A549 (cell line): ENCODE measurements around the gene CMKLR1. TPM values are rescaled to one million over a fixed set of nuclear protein-coding genes. Genes with fewer than 3 reads are reported as not detected.

Source experiments
- ATAC-seq, 2 experiments: fragments of 200-7000 bp in 1 of 2; fragments of >200 bp in 1 of 2; cut with Nextera tagmentation in 1 of 2; cut with Tn5 transposase in 1 of 2; 3 replicates each; pipeline versions ENCODE4 v1.8.0 to v1.9.1; 2018 to 2020; ENCODE audit warnings: mild to moderate bottlenecking in 1 of 2, moderate library complexity in 1 of 2
- CTCF ChIA-PET: fragments of 300-600 bp; sonication (Branson Sonifier 250); formaldehyde crosslinking; extraction: SDS; loops from one replicate; lab custom pipeline; 2021; ENCODE audit warnings: antibody characterized with exemption, inconsistent platforms; lab: Yijun Ruan, JAX
- POLR2A ChIA-PET: fragments of 350-600 bp; formaldehyde crosslinking; extraction: SDS; loops from one replicate; lab custom pipeline; 2021; ENCODE audit warnings: antibody characterized with exemption, inconsistent platforms; lab: Yijun Ruan, JAX
- DNase-seq, 2 experiments: peaks; one replicate each; pipeline versions ENCODE4 v3.0.0 to v3.0.0-alpha.2; 2011 to 2016; ENCODE audit warnings: low read depth in 1 of 2, low spot score in 1 of 2
- FAIRE-seq: peaks from 2 replicates; lab custom pipeline; 2011; peaks lifted over from hg19 to GRCh38; lab: Jason Lieb, UNC
- H3K27ac ChIP-seq, 2 experiments: fragments of >200 bp; sonication (Bioruptor Twin); formaldehyde crosslinking; 3 replicates each; pipeline ENCODE4 v1.5.1; 2016 to 2017
- H3K4me1 ChIP-seq: fragments of >200 bp; sonication (Bioruptor Twin); formaldehyde crosslinking; 3 replicates; pipeline ENCODE4 v1.6.1; 2016
- H3K4me2 ChIP-seq: fragments of >200 bp; sonication (Bioruptor Twin); formaldehyde crosslinking; 3 replicates; pipeline ENCODE4 v1.6.1; 2016
- H3K4me3 ChIP-seq: fragments of >200 bp; sonication (Bioruptor Twin); formaldehyde crosslinking; 3 replicates; pipeline ENCODE4 v1.5.1; 2016
- H3K9me3 ChIP-seq: fragments of >200 bp; sonication (Bioruptor Twin); formaldehyde crosslinking; 3 replicates; pipeline ENCODE4 v1.6.1; 2016
- BHLHE40 ChIP-seq: IDR thresholded peaks from 2 replicates; pipeline ENCODE4 v1.6.1; 2012; ENCODE audit warnings: low read depth, low read length, inconsistent platforms
- CBX8 ChIP-seq: fragments of 200-600 bp; sonication (generic); IDR thresholded peaks from 2 replicates; pipeline ENCODE4 v1.6.1; 2016
- CEBPB ChIP-seq, 2 experiments: fragments of >200 bp in 1 of 2; sonication (Bioruptor Twin) in 1 of 2; formaldehyde crosslinking in 1 of 2; IDR thresholded peaks; 2 replicates each; pipeline ENCODE4 v1.6.1; 2012 to 2016
- CHD2 ChIP-seq: fragments of 150-350 bp; IDR thresholded peaks from 2 replicates; pipeline ENCODE4 v1.6.1; 2014; ENCODE audit warnings: low read length; ENCODE audit not compliant: partially characterized antibody
- E2F6 ChIP-seq: IDR thresholded peaks from 2 replicates; pipeline ENCODE4 v1.6.1; 2012; ENCODE audit warnings: low read depth, borderline replicate concordance
- ELK1 ChIP-seq: fragments of 150-350 bp; IDR thresholded peaks from 2 replicates; pipeline ENCODE4 v1.6.1; 2014; ENCODE audit warnings: low read depth, mild to moderate bottlenecking, low read length
- EP300 ChIP-seq, 2 experiments: fragments of >200 bp; sonication (Bioruptor Twin); formaldehyde crosslinking; IDR thresholded peaks; 2 replicates in 1 of 2; 3 replicates in 1 of 2; pipeline ENCODE4 v1.6.1; 2016 to 2017
- FOSB ChIP-seq: fragments of 250-450 bp; sonication (Bioruptor Pico); IDR thresholded peaks from 2 replicates; pipeline ENCODE4 v1.5.0; 2020; ENCODE audit warnings: mild to moderate bottlenecking, moderate library complexity
- FOSL2 ChIP-seq, 2 experiments: fragments of 450-650 bp in 1 of 2; fragments of >200 bp in 1 of 2; sonication (Bioruptor Twin) in 1 of 2; formaldehyde crosslinking; IDR thresholded peaks; 2 replicates each; pipeline versions ENCODE4 v1.5.0 to v1.6.1; 2016 to 2020; ENCODE audit warnings: mild to moderate bottlenecking in 1 of 2, moderate library complexity in 1 of 2
- HDAC2 ChIP-seq: fragments of 200-600 bp; sonication (generic); IDR thresholded peaks from 2 replicates; pipeline ENCODE4 v1.6.1; 2016
- HES2 ChIP-seq: fragments of >200 bp; sonication (Bioruptor Twin); formaldehyde crosslinking; IDR thresholded peaks from 2 replicates; pipeline ENCODE4 v1.6.1; 2016
- HEYL ChIP-seq: fragments of 250-450 bp; sonication (Bioruptor Pico); IDR thresholded peaks from 2 replicates; pipeline ENCODE4 v1.8.0; 2021; ENCODE audit warnings: mild to moderate bottlenecking, moderate library complexity
- HOXA7 ChIP-seq: fragments of 250-450 bp; sonication (Bioruptor Pico); IDR thresholded peaks from 2 replicates; pipeline ENCODE4 v1.5.0; 2020; ENCODE audit warnings: mild to moderate bottlenecking, moderate library complexity
- HOXB13 ChIP-seq: fragments of 250-450 bp; sonication (Bioruptor Pico); IDR thresholded peaks from 2 replicates; pipeline ENCODE4 v1.5.0; 2020; ENCODE audit warnings: low read depth, mild to moderate bottlenecking, moderate library complexity
- KDM5A ChIP-seq: fragments of 200-600 bp; sonication (generic); IDR thresholded peaks from 2 replicates; pipeline ENCODE4 v1.6.1; 2016; ENCODE audit warnings: antibody characterized with exemption, mild to moderate bottlenecking
- MAX ChIP-seq: IDR thresholded peaks from 2 replicates; pipeline ENCODE4 v1.6.1; 2012
- NFE2L2 ChIP-seq: fragments of 150-350 bp; conservative IDR thresholded peaks from 2 replicates; pipeline ENCODE4 v1.6.1; 2014; ENCODE audit warnings: low read length
- NPAS2 ChIP-seq: fragments of 250-450 bp; sonication (Bioruptor Pico); IDR thresholded peaks from 2 replicates; pipeline ENCODE4 v1.8.0; 2022; ENCODE audit warnings: mild to moderate bottlenecking, moderate library complexity, borderline replicate concordance
- PBX3 ChIP-seq: IDR thresholded peaks from 2 replicates; pipeline ENCODE4 v1.6.1; 2012
- PHF8 ChIP-seq: fragments of 200-600 bp; sonication (generic); IDR thresholded peaks from 2 replicates; pipeline ENCODE4 v1.6.1; 2016; ENCODE audit warnings: low read depth, mild to moderate bottlenecking, antibody characterized with exemption, moderate library complexity, borderline replicate concordance
- POLR2AphosphoS2 ChIP-seq: conservative IDR thresholded peaks from 2 replicates; pipeline ENCODE4 v1.6.1; 2012; ENCODE audit warnings: low read length, improper control_type of control experiment, inconsistent platforms
- RARB ChIP-seq: fragments of 250-450 bp; sonication (Bioruptor Pico); IDR thresholded peaks from 2 replicates; pipeline ENCODE4 v1.8.0; 2021; ENCODE audit warnings: mild to moderate bottlenecking, moderate library complexity
- RCOR1 ChIP-seq: fragments of 150-350 bp; IDR thresholded peaks from 2 replicates; pipeline ENCODE4 v1.6.1; 2014; ENCODE audit warnings: antibody characterized with exemption, low read length, low read depth
- RFX5 ChIP-seq: fragments of 450-650 bp; IDR thresholded peaks from 2 replicates; pipeline ENCODE4 v1.7.1; 2014; ENCODE audit warnings: antibody characterized with exemption, mild to moderate bottlenecking, moderate library complexity
- RNF2 ChIP-seq: fragments of 200-600 bp; sonication (generic); IDR thresholded peaks from 2 replicates; pipeline ENCODE4 v1.6.1; 2016; ENCODE audit warnings: low read depth, mild to moderate bottlenecking, antibody characterized with exemption, moderate library complexity, borderline replicate concordance
- TP53 ChIP-seq: fragments of 250-450 bp; sonication (Bioruptor Pico); IDR thresholded peaks from 2 replicates; pipeline ENCODE4 v1.5.0; 2021; ENCODE audit warnings: mild to moderate bottlenecking, moderate library complexity
- ZC3H11A ChIP-seq: fragments of 450-650 bp; IDR thresholded peaks from 2 replicates; pipeline ENCODE4 v1.6.1; 2014; ENCODE audit warnings: antibody characterized with exemption, mild to moderate bottlenecking
- ZFP36 ChIP-seq: fragments of 450-650 bp; IDR thresholded peaks from 2 replicates; pipeline ENCODE4 v1.6.1; 2014; ENCODE audit warnings: borderline replicate concordance; ENCODE audit not compliant: partially characterized antibody
- ZNF302 ChIP-seq: fragments of 250-450 bp; sonication (Bioruptor Pico); IDR thresholded peaks from 2 replicates; pipeline ENCODE4 v1.9.0; 2021; ENCODE audit warnings: inconsistent platforms, mild to moderate bottlenecking, moderate library complexity
- ZSCAN20 ChIP-seq: fragments of 250-450 bp; sonication (Bioruptor Pico); IDR thresholded peaks from 2 replicates; pipeline ENCODE4 v1.8.0; 2022; ENCODE audit warnings: mild to moderate bottlenecking, moderate library complexity
- WGBS: methylation state at CpG from one replicate; pipeline ENCODE4 v1.1.6; 2017; ENCODE audit errors: missing lambda C conversion rate; 5-methylcytosine and 5-hydroxymethylcytosine counted together
- polyA plus RNA-seq, 4 experiments: library from polyadenylated mRNA; depleted of rRNA in 3 of 4; stranded (reverse); fragments of >200 nt; fragmentation: RNase III in 1 of 4; extraction: RNeasy Plus Mini Kit Qiagen cat#74134 plus additional on column Dnase treatment in 1 of 4; gene quantifications; 2 replicates in 3 of 4; 3 replicates in 1 of 4; pipeline ENCODE4 v1.2.3, GENCODE V29; 2011 to 2017

CMKLR1 gene
- polyA plus RNA-seq, 2 of the 4 experiments (the other 2 are of a cell fraction), result not detected

GRCh38 chr12:108363165-108363564 lies 24.1 kb upstream of the CMKLR1 start (continued):
- TF ChIP-seq HEYL (no peak), RCOR1 (no peak), RARB (CRISPR knock-in tag) (no peak), E2F6 (no peak), HDAC2 (no peak), ZFP36 (no peak), EP300 (IDR thresholded peaks at IDR 0.05) (no peak)
- TF ChIP-seq, all 56 proteins: peak for 0

- ChIA-PET POLR2A (no interaction called here), CTCF (no interaction called here)
- Histone ChIP-seq H3K9me3 (no peaks in the 10 kb centered on the region), H3K4me2 (no peak overlapping the region), H3K4me1 (no peaks in the 10 kb centered on the region), H3K4me3 (no peak overlapping the region), H3K27ac (no peak overlapping the region)
- ATAC-seq (no peak), FAIRE-seq (no peak), DNase-seq (no peak)
- no peak for TF ChIP-seq PBX3
- no peak for TF ChIP-seq FOSB (CRISPR knock-in tag)
- no peak for TF ChIP-seq KDM5A
- no peak for TF ChIP-seq NFE2L2
- TF ChIP-seq ZSCAN20 (CRISPR knock-in tag), result no peak
- TF ChIP-seq CHD2, result no peak
- no peak for TF ChIP-seq RCOR1
- no peak for TF ChIP-seq HOXA7 (CRISPR knock-in tag)
- no peak for TF ChIP-seq E2F6
- no peak for TF ChIP-seq RARB (CRISPR knock-in tag)
- TF ChIP-seq HOXB13, result no peak
- no peak for TF ChIP-seq CEBPB (IDR thresholded peaks at IDR 0.05)
- TF ChIP-seq CBX8, result no peak
- 17% methylated on average over 3 of the region's 3 CpGs for WGBS
These were observed 22.5 kb upstream of the CMKLR1 start for GRCh38 chr12:108361606-108362005.

- ATAC-seq (no peak), DNase-seq (no peak), FAIRE-seq (no peak)
- H3K4me2 ChIP-seq, result no peak overlapping the region
- no peaks in the 10 kb centered on the region for H3K4me1 ChIP-seq
- H3K9me3 ChIP-seq, result no peaks in the 10 kb centered on the region
- H3K27ac ChIP-seq, result no peak overlapping the region
- ChIA-PET CTCF (no interaction called here), POLR2A (no interaction called here)
- no peak for TF ChIP-seq FOSL2 (IDR thresholded peaks at IDR 0.05)
- no peak for TF ChIP-seq FOSL2 (CRISPR knock-in tag; IDR thresholded peaks at IDR 0.05)
- no peak for TF ChIP-seq HEYL
- no peak for TF ChIP-seq RFX5
- no peak for TF ChIP-seq RNF2
- TF ChIP-seq NPAS2 (CRISPR knock-in tag), result no peak
- TF ChIP-seq MAX, result no peak
- TF ChIP-seq ZNF302, result no peak
- TF ChIP-seq ELK1, result no peak
- TF ChIP-seq ZC3H11A, result no peak
- TF ChIP-seq BHLHE40, result no peak
- TF ChIP-seq HES2, result no peak
- TF ChIP-seq TP53 (CRISPR knock-in tag), result no peak
- no peak for TF ChIP-seq POLR2AphosphoS2
- TF ChIP-seq PHF8, result no peak
- H3K4me3 ChIP-seq, result no peak overlapping the region
These were observed 21.4 kb upstream of the CMKLR1 start for GRCh38 chr12:108360487-108360886.
